ENCODE data around the gene FAT1. TPM values are rescaled to one million over a fixed set of nuclear protein-coding genes. Genes with fewer than 3 reads are reported as not detected.

Gene FAT1
- total and polyA plus RNA-seq, 9 of the 15 experiments (the other 6 are each of a cell fraction or from before 2014, with no cell fraction given), result 6.0 to 38.4 (median 21.4) TPM

DNA sequence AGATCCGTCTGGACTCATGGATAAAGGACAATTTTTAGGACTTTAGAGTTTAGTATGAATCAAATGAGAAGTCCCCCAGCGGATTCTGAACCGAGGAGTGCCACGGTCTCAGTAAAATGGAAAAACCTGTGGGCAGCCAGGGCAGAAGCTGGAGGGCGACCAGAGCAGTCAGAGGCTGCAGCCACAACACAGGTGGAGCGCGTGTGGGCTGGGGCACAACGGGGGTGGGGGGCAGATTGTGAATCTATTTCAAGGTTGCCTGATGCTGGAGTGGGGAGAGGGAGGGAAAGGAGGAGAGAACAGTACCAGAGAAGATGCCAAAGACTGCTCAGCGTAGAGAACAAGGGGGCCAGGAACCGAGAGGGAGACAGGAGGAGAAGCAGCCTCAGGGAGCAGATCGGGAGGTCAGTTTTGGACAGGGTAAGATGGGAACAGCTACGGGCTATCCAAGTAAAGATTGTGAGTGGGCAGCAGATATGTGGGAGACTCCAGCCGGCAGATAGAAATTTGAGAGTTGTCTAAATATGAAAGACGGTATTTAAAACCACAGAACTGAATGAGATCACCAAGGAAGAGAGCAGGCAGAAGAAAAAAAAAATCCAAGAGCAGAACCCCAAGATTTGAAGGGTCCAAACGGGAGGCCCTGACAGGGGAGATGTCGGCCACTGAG is 9.5 kb downstream of the FAT1 start:
- in situ Hi-C loops (cut with MboI) (no loop called here), intact Hi-C loops (cut with micrococcal nuclease) (no loop called here)
- no peak overlapping the region for H3K9ac ChIP-seq (ENCODE audit: insufficient read depth in 1 of 2, low read depth in 2 of 2, low read length in 2 of 2)
- DNase-seq (ENCODE audit: extremely low read depth in 1 of 4, low spot score in 3 of 4), result no peak
- FAIRE-seq, result no peak
- peaks cover 5% of the 10 kb centered on the region; the same call in 1 of the 3 replicates for H3K36me3 ChIP-seq (ENCODE audit: control insufficient read depth, insufficient read depth, low read length)
- H3K27ac ChIP-seq (ENCODE audit: extremely low read depth, low read depth, low read length), result no peak overlapping the region
- H3K9me3 ChIP-seq (replicated peaks; ENCODE audit: control insufficient read depth, insufficient read depth, low read depth, low read length), result peaks cover 5% of the 10 kb centered on the region
- no peaks in the 10 kb centered on the region for H3K79me2 ChIP-seq (ENCODE audit: control insufficient read depth, insufficient read depth, low read length)
- H2AFZ ChIP-seq (ENCODE audit: low read depth, low read length), result no peak overlapping the region
- no peak overlapping the region for H3K4me3 ChIP-seq
- no peaks in the 10 kb centered on the region for H3K9me1 ChIP-seq (ENCODE audit: control insufficient read depth, insufficient read depth, low read length)
- no peak for ATAC-seq
- CTCF ChIA-PET (ENCODE audit: low intra/inter-chr PET ratio), result no interaction called here
- H3K4me2 ChIP-seq (ENCODE audit: insufficient read depth, low read length), result no peak overlapping the region
- no TSS peak for BruUV-seq (replicated peaks)
- H4K20me1 ChIP-seq (replicated peaks; ENCODE audit: control insufficient read depth, insufficient read depth, low read length), result no peaks in the 10 kb centered on the region
- 47% methylated on average over 15 of the region's 16 CpGs for WGBS (ENCODE audit: insufficient coverage, low coverage, missing lambda C conversion rate)
- no peak for TF ChIP-seq NBN (IDR thresholded peaks at IDR 0.05; ENCODE audit: low read depth)
- TF ChIP-seq ZNF518B (CRISPR knock-in tag; IDR thresholded peaks at IDR 0.05), result no peak
- TF ChIP-seq E2F3 (CRISPR knock-in tag; IDR thresholded peaks at IDR 0.05), result no peak
- TF ChIP-seq ZNF699 (CRISPR knock-in tag; IDR thresholded peaks at IDR 0.05; ENCODE audit: insufficient replicate concordance), result no peak
- TF ChIP-seq SUPT5H (IDR thresholded peaks at IDR 0.05), result no peak
- no peak for TF ChIP-seq ZNF140 (CRISPR knock-in tag; IDR thresholded peaks at IDR 0.05)
- no peak for TF ChIP-seq ZNF79 (CRISPR knock-in tag; IDR thresholded peaks at IDR 0.05; ENCODE audit: low read depth)
- no peak for TF ChIP-seq ZFP30 (CRISPR knock-in tag; IDR thresholded peaks at IDR 0.05; ENCODE audit: borderline replicate concordance)
- no peak for TF ChIP-seq GTF2B (IDR thresholded peaks at IDR 0.05; ENCODE audit: extremely low read depth, insufficient read length)
- POLR2A ChIA-PET, result no interaction called here
- no peaks in the 10 kb centered on the region for H3K27me3 ChIP-seq (ENCODE audit: control insufficient read depth in 2 of 2, insufficient read depth in 2 of 2, low read length in 2 of 2)
- H3K4me1 ChIP-seq (replicated peaks in 1 of 2; ENCODE audit: control insufficient read depth in 2 of 2, insufficient read depth in 2 of 2, low read length in 2 of 2), result no peaks in the 10 kb centered on the region
